Osteoblast (primary cell): ENCODE results near the gene CMIP. TPM values are rescaled to one million over a fixed set of nuclear protein-coding genes. Genes with fewer than 3 reads are reported as not detected.

ENCODE experiments used
- DNase-seq: peaks from one replicate; pipeline ENCODE4 v3.0.0; 2011; ENCODE audit warnings: low spot score, mixed read lengths; ENCODE audit not compliant: insufficient read length; ENCODE audit errors: missing footprints
- H2AFZ ChIP-seq: 2 replicates; pipeline ENCODE4 v1.6.0; 2011; ENCODE audit warnings: mild to moderate bottlenecking, low read length
- H3K27ac ChIP-seq: 2 replicates; pipeline ENCODE4 v1.5.1; 2011; ENCODE audit warnings: mild to moderate bottlenecking, low read depth, low read length, moderate library complexity
- H3K27me3 ChIP-seq: 2 replicates; pipeline ENCODE4 v1.6.0; 2012; ENCODE audit warnings: mild to moderate bottlenecking, control low read depth, inconsistent platforms, low read length, moderate library complexity; ENCODE audit not compliant: insufficient read depth
- H3K36me3 ChIP-seq: 2 replicates; pipeline ENCODE4 v1.5.1; 2011; ENCODE audit warnings: mild to moderate bottlenecking, low read length, control low read depth, moderate library complexity; ENCODE audit not compliant: insufficient read depth
- H3K4me1 ChIP-seq: 2 replicates; pipeline ENCODE4 v1.5.1; 2011; ENCODE audit warnings: mild to moderate bottlenecking, low read length, control low read depth, moderate library complexity; ENCODE audit not compliant: insufficient read depth
- H3K4me2 ChIP-seq: 2 replicates; pipeline ENCODE4 v1.6.0; 2011; ENCODE audit warnings: mild to moderate bottlenecking, low read length; ENCODE audit not compliant: insufficient read depth
- H3K4me3 ChIP-seq: fragments of 200-600 bp; sonication (generic); 3 replicates; pipeline ENCODE4 v1.5.1; 2012; ENCODE audit warnings: mild to moderate bottlenecking, low read length, inconsistent platforms; ENCODE audit not compliant: insufficient read depth
- H3K79me2 ChIP-seq: 2 replicates; pipeline ENCODE4 v1.6.0; 2012; ENCODE audit warnings: mild to moderate bottlenecking, low read length, control low read depth, inconsistent platforms; ENCODE audit not compliant: insufficient read depth
- H3K9me3 ChIP-seq: 2 replicates; pipeline ENCODE4 v1.5.1; 2011; ENCODE audit warnings: low read depth, low read length, control low read depth
- H4K20me1 ChIP-seq: 2 replicates; pipeline ENCODE4 v1.6.0; 2012; ENCODE audit warnings: mild to moderate bottlenecking, low read length, control low read depth; ENCODE audit not compliant: insufficient read depth
- CTCF ChIP-seq: IDR thresholded peaks from 2 replicates; pipeline ENCODE4 v1.5.1; 2011; ENCODE audit warnings: mild to moderate bottlenecking, low read depth, low read length, moderate library complexity; ENCODE audit errors: extremely low read depth
- total RNA-seq: library from RNA; depleted of rRNA; stranded (reverse); fragments of >200 nt; gene quantifications from 2 replicates; pipeline ENCODE4 v1.2.3, GENCODE V29; 2012

Gene CMIP
- total RNA-seq, 1 donor = 8.3 TPM

GRCh38 chr16:81590714-81591544, 146.3 kb downstream of the CMIP start:
- Histone ChIP-seq H2AFZ (no peak overlapping the region), H3K4me2 (no peak overlapping the region), H4K20me1 (peaks cover 28% of the 10 kb centered on the region), H3K4me1 (no peaks in the 10 kb centered on the region), H3K79me2 (no peaks in the 10 kb centered on the region), H3K27ac (no peak overlapping the region), H3K27me3 (no peaks in the 10 kb centered on the region), H3K4me3 (no peak overlapping the region), H3K9me3 (no peaks in the 10 kb centered on the region), H3K36me3 (no peaks in the 10 kb centered on the region)
- DNase-seq = peak; percentile 5
- no peak for TF ChIP-seq CTCF

- Histone ChIP-seq H3K27ac (no peak overlapping the region), H3K79me2 (no peaks in the 10 kb centered on the region), H3K36me3 (no peaks in the 10 kb centered on the region), H4K20me1 (peaks cover 24% of the 10 kb centered on the region), H3K9me3 (no peaks in the 10 kb centered on the region), H3K4me1 (no peaks in the 10 kb centered on the region), H3K4me3 (no peak overlapping the region), H3K4me2 (no peak overlapping the region), H3K27me3 (no peaks in the 10 kb centered on the region), H2AFZ (no peak overlapping the region)
- TF ChIP-seq CTCF = no peak
- DNase-seq = no peak
Observed at GRCh38 chr16:81591545-81591870, 146.9 kb downstream of the CMIP start.

- no peaks in the 10 kb centered on the region for H3K4me1 ChIP-seq
- no peak overlapping the region for H3K4me3 ChIP-seq
- TF ChIP-seq CTCF = no peak
- peak; percentile 41 for DNase-seq
- H4K20me1 ChIP-seq = peaks cover 23% of the 10 kb centered on the region
- no peaks in the 10 kb centered on the region for H3K36me3 ChIP-seq
- H3K4me2 ChIP-seq = no peak overlapping the region
- H3K79me2 ChIP-seq = peaks cover 5% of the 10 kb centered on the region
- H3K9me3 ChIP-seq = no peaks in the 10 kb centered on the region
- H2AFZ ChIP-seq = no peak overlapping the region
- H3K27ac ChIP-seq = no peak overlapping the region
- H3K27me3 ChIP-seq = no peaks in the 10 kb centered on the region
Observed at GRCh38 chr16:81592353-81592866, 147.8 kb downstream of the CMIP start.

- TF ChIP-seq CTCF = no peak
- Histone ChIP-seq H4K20me1 (peaks cover 28% of the 10 kb centered on the region), H3K4me2 (no peak overlapping the region), H3K27me3 (no peaks in the 10 kb centered on the region), H2AFZ (no peak overlapping the region), H3K79me2 (peaks cover 5% of the 10 kb centered on the region), H3K27ac (no peak overlapping the region), H3K4me1 (no peaks in the 10 kb centered on the region), H3K9me3 (no peaks in the 10 kb centered on the region), H3K36me3 (no peaks in the 10 kb centered on the region), H3K4me3 (no peak overlapping the region)
- no peak for DNase-seq
Observed at GRCh38 chr16:81593481-81593880, 148.9 kb downstream of the CMIP start.
